D721Med (cell line): ENCODE data around the gene HS3ST2.
A peak's percentile ranks its signal among the peaks of the same experiment; 100 is the strongest.
"Not testable (repeated sequence)": the region's sequence is repeated elsewhere in the genome, so short reads cannot be mapped to it uniquely, and the experiment has no call there.

ENCODE experiments used
- DNase-seq: peaks from one replicate; pipeline ENCODE4 v3.0.0; 2011; ENCODE audit warnings: low spot score; ENCODE audit not compliant: insufficient read length
- FAIRE-seq: peaks from 2 replicates; lab custom pipeline; 2011; peaks lifted over from hg19 to GRCh38; lab: Jason Lieb, UNC
- TF ChIP-seq, protein P1 (sequence below): IDR thresholded peaks from 2 replicates; pipeline ENCODE4 v1.5.1; 2012; ENCODE audit warnings: mild to moderate bottlenecking, control low read depth; ENCODE audit not compliant: insufficient read depth; ENCODE audit errors: missing control alignments

HS3ST2 gene

DNA sequence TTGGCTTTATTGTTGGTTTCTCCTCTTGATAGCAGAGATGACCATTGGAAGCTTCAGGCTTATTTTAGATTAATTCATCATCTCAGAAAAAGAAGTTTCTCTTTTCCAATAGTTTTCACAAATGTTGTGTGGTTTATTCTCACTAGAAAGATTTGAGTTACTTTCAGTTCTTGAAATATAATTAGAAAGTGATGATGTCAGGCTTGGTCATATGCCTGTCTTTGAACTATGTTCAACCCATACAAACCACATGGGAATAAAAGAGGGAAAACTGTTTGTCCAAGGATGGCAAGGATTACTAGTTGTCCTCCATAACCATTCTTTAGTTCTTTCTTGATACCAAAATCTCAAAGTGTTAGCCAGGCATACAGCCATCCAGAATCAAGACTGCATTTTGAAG lies 3.7 kb upstream of the HS3ST2 start:
- no peak for FAIRE-seq
- TF ChIP-seq, protein P1, sequence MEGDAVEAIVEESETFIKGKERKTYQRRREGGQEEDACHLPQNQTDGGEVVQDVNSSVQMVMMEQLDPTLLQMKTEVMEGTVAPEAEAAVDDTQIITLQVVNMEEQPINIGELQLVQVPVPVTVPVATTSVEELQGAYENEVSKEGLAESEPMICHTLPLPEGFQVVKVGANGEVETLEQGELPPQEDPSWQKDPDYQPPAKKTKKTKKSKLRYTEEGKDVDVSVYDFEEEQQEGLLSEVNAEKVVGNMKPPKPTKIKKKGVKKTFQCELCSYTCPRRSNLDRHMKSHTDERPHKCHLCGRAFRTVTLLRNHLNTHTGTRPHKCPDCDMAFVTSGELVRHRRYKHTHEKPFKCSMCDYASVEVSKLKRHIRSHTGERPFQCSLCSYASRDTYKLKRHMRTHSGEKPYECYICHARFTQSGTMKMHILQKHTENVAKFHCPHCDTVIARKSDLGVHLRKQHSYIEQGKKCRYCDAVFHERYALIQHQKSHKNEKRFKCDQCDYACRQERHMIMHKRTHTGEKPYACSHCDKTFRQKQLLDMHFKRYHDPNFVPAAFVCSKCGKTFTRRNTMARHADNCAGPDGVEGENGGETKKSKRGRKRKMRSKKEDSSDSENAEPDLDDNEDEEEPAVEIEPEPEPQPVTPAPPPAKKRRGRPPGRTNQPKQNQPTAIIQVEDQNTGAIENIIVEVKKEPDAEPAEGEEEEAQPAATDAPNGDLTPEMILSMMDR, result no peak
- DNase-seq, result no peak

DNA sequence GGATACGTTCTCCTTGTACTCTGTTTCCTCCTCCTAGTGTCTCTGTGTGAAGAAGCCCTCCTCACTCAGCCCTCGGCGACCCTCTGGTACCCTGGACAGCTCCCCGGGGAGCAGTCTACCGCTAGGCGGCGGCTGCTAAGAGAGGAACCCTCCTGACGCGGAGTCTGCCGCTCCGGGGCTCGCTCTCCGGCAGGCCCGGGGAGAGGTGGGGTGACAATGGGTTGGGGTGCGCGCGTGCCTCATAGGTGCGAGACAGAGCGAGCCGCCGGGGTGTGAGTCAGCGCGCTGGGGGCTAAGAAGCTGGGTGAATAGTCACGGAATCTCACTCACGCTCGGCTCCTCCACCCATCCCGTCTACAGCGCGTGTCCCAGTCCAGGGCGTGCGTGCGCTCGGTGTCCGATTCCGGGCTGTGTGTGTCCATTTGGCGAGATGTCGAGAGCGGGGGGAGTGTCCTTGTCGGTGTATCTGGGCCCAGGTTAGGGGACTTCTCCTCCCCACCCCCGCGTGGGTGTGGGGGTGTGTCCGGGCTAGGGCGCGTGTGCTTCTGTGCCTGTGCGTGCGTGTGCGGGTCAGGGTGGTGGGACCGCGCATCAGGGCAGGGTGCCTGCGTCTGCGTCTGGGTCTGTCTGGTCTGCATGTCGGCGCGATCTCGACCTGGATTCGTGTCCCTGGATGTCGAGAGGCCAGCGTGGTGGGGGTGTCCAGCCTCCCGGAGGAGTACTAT lies 577 bp upstream of the HS3ST2 start:
- TF ChIP-seq, protein P1, result peak; percentile 47
- DNase-seq, result no peak
- FAIRE-seq, result no peak

DNA sequence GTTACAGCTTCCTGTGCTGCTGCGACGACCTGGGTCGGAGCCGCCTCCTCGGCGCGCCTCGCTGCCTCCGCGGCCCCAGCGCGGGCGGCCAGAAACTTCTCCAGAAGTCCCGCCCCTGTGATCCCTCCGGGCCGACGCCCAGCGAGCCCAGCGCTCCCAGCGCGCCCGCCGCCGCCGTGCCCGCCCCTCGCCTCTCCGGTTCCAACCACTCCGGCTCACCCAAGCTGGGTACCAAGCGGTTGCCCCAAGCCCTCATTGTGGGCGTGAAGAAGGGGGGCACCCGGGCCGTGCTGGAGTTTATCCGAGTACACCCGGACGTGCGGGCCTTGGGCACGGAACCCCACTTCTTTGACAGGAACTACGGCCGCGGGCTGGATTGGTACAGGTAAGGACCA lies 746 bp downstream of the HS3ST2 start:
- FAIRE-seq, result no peak
- DNase-seq, result no peak
- TF ChIP-seq, protein P1, result no peak

DNA sequence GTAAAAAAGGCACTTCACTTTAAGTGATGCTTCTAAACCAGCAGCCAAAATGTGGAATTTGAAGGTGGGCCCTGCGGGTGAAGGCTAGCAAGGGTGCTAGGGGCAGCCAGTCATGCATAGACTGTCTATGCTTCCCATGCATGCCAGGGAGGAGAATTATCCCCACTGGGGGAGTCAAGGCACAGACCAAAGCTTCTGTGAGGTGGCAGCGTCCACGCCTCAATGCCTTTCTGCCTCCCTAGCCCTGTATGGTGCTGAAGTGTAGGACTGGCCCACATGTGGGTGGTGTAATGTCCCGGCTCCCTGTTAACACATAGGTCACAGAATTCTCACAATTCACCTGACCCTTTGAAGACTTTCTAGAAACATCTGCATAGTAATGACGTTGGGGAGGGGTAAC lies 1.9 kb downstream of the HS3ST2 start:
- DNase-seq (no peak), FAIRE-seq (no peak)
- TF ChIP-seq, protein P1, result no peak

DNA sequence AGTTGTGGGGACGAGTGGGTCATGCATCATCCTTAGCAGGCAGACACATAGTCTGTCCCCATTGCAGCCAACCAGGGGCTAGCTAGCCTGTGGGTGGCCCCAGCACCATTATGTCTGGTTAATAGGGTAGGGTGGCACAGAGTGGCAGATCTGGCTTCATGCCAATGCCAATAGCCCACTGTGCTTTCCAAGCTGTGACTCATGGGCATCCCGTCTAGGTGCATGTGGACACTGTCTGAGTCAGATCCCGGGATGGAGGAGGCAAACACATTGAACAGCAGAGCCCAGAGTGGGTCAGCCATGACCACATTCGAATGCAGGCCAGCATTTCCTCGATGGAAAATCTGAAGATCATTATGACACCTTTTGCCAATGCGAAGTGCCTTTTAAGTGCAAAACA lies 2.5 kb downstream of the HS3ST2 start:
- TF ChIP-seq, protein P1, result no peak
- FAIRE-seq, result no peak
- no peak for DNase-seq

DNA sequence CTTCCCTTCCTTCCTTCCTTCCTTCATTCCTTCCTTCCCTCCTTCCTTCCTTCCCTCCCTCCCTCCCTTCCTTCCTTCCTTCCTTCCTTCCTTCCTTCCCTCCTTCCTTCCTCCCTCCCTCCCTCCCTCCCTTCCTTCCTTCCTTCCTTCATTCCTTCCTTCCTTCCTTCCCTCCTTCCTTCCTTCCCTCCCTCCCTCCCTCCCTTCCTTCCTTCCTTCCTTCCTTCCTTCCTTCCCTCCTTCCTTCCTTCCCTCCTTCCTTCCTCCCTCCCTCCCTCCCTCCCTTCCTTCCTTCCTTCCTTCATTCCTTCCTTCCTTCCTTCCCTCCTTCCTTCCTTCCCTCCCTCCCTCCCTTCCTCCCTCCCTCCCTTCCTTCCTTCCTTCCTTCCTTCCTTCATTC lies 4.8 kb downstream of the HS3ST2 start:
- not testable (repeated sequence) for DNase-seq, FAIRE-seq

DNA sequence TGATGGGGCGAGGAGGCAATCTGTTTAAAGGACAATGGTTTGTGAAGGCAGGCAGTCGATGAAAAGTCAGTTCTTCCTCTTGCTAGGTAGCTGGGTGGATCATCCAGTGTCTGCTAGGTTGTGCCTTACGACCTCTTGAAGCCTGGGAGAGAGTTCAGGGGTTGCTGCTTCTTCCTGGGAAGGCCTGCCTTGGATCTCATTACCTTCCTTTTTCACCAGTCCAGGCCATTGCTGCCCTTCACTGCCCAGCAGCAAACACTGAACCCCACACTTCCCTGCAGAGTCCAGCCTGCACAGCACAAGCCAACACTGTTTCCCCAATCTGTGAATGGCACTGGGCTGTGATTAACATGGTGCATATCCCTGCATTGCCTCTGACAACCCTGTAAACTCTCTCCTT lies 24.7 kb downstream of the HS3ST2 start:
- TF ChIP-seq, protein P1, result no peak
- no peak for DNase-seq
- FAIRE-seq, result no peak

DNA sequence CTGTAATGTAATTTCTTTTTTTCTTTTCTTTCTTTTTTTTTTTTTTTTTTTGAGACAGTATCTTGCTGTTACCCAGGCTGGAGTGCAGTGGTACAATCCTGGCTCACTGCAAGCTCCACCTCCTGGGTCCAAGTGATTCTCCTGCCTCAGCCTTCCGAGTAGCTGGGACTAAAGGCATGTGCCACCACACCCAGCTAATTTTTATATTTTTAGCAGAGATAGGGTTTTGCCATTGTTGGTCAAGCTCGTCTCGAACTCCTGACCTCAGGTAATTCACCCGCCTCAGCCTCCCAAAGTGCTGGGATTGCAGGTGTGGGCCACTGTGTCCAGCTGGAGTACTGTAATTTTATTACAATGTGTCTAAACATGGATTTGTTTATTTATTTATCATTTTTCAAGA lies 28.1 kb downstream of the HS3ST2 start:
- not testable (repeated sequence) for DNase-seq, FAIRE-seq
